GM19468 (cell line): ENCODE data around the gene MMRN2.

Source experiments
- ATAC-seq: cut with Tn5 transposase; IDR thresholded peaks from one replicate; pipeline ENCODE4 v1.9.1; 2021; ENCODE audit warnings: mild to moderate bottlenecking, moderate library complexity, moderate number of reproducible peaks; ENCODE audit not compliant: unreplicated experiment; ENCODE audit errors: extremely low read depth

Gene MMRN2

GRCh38 chr10:86970982-86971231 is 13.5 kb upstream of the MMRN2 start:
- no peak for ATAC-seq

GRCh38 chr10:86970162-86970981 is 13.0 kb upstream of the MMRN2 start:
- ATAC-seq = no peak

DNA sequence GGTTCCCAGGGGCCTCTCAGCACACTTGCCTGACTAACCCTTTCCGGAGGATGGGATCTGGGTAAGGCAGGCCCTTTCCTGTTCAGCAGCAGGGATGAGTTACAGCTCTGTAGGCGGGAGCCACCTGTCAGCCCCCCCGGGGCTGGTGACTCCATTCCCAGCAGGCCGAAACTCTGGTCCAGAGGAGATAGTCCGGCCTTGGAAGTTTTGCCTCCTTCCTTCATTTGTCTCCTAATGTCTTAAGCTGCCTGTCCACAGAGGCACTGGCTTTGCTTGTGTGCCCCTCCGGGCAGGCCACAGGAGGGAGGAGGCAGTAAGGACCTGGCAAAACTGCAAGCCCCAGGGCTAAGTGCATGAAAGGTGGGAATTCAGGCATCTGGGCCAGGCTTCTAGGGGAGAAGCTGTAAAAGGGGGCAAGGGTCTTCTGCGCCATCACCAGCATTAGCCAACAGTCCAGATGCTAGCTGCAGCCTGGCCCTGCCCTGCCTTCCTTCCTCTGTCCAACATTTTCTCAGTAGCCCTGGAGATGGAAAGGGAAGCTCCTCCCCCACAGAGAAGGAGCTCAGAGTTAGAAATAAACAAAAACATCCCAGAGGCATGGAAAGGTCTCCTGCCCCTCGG is 12.1 kb upstream of the MMRN2 start:
- ATAC-seq = no peak

GRCh38 chr10:86968994-86969355 is 11.6 kb upstream of the MMRN2 start:
- ATAC-seq = no peak

DNA sequence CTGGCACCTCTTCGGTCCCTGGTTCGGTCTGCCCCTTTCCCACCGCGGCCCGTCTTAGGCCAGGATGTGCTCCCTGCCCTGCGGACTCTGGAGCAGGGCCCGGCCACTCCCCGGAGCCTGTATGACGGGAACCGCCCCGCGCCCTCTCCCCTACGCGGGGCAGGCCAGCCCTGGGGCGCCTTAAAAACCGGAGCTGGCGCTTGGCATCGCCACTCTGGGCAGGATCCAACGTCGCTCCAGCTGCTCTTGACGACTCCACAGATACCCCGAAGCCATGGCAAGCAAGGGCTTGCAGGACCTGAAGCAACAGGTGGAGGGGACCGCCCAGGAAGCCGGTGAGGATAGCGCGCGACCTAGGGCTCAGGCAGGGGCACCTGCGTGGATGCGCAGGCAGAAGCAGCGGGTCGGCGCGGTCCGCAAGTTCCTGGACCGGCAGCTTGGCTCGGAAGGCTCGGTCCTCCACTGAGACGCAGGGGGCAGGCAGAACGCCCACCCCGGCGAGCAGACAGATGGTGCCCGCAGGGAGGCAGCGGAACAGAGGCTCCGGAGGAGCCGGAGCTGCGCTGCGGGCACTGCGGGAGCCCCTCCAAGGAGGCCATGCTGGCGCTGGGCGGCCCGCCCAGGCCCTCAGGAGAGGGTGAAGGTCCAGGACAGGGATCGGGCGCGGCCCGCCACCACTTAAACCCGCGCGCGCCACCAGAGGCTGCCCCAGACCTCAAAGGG is 11.0 kb upstream of the MMRN2 start, which contains the start of gene ADIRF:
Gene ADIRF (plus strand): TSS at position 212 of the 723 bp plus-strand sequence. CDS start 63 bp downstream, at position 275.
- no peak for ATAC-seq

GRCh38 chr10:86967481-86967941 is 10.1 kb upstream of the MMRN2 start:
- ATAC-seq = no peak

- no peak for ATAC-seq
These were observed 8.7 kb upstream of the MMRN2 start for GRCh38 chr10:86965986-86966654.

DNA sequence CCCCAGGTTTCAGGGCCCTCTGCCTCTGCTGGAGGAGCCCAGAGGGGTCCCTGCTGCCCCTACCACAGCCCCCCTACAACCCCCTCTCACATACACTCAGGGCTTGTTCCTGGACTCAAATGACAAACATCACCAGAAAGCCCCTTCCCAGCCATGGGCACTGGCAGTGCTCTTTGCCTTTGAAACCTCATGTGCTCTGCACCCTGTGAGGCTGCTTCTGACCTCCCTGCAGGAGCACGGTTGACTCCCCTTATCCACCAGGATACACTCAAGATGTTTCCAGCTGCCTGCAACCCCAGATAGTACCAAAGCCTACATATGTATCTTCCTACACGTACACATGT is 7.4 kb upstream of the MMRN2 start:
- no peak for ATAC-seq

DNA sequence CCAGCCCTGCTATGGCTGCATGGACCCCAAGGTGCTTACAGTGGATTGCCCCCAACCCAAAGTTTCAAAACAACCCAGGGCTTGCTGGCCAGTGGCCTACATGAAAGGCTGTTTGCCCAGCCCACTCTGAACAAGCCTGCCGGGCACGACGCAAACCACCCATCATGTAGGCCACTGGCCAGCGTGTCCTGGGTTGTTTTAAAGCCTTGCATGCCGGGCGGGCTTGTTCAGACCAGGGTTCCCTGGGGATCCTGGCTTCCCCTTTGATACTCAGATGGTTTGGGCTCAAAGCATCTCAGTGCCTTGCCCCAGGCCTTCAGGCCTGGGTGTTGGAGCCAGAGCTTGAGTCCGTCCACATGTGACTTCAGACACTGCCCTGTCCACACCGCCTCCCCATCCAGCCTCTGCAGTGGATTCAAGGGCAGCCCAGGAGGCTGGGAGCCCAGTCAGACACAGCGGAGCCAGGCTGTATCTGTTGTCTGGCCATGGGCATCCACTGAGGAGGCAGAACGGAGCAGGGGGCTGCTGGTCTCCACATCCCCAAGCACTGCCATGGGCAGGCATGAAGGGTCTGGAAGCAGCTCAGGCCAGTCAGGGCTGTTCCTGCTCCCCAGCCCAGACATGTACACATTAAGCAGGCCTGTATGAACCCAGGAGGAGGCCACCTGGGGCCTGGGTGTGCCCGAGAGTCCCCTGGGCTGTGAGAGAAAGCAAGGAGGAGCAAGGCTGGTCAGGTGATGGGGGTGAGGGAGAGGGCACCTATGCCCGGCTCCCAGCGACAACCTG is 6.8 kb upstream of the MMRN2 start:
- no peak for ATAC-seq

DNA sequence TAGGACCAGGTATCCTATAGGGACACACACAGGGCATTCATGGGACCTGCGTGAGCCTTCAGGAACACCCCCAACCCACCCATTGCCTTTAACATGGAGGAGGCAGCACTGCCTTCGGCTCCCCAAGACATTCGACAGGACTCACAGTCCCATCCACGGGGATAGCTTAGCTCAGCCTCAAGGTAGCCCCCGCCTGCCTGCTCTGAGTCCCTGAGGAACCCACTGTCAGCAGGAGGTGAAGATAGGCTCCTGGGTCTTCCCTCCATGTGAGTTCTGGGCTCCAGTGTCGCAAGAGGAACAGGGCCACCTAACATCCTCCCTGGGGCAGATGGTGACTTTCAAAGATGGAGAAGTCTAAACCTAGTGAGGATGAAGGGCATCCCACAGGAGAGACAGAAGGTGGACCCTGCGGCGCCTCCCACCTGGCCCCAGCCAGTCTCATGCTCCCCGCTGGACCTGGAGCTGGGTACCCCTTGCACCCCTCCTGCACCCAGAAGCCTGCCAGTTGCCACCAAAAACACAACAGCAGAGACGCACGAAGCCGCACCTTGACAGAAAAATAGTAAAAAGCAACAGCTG is 6.0 kb upstream of the MMRN2 start:
- no peak for ATAC-seq

GRCh38 chr10:86962981-86963310 is 5.5 kb upstream of the MMRN2 start:
- ATAC-seq = no peak

DNA sequence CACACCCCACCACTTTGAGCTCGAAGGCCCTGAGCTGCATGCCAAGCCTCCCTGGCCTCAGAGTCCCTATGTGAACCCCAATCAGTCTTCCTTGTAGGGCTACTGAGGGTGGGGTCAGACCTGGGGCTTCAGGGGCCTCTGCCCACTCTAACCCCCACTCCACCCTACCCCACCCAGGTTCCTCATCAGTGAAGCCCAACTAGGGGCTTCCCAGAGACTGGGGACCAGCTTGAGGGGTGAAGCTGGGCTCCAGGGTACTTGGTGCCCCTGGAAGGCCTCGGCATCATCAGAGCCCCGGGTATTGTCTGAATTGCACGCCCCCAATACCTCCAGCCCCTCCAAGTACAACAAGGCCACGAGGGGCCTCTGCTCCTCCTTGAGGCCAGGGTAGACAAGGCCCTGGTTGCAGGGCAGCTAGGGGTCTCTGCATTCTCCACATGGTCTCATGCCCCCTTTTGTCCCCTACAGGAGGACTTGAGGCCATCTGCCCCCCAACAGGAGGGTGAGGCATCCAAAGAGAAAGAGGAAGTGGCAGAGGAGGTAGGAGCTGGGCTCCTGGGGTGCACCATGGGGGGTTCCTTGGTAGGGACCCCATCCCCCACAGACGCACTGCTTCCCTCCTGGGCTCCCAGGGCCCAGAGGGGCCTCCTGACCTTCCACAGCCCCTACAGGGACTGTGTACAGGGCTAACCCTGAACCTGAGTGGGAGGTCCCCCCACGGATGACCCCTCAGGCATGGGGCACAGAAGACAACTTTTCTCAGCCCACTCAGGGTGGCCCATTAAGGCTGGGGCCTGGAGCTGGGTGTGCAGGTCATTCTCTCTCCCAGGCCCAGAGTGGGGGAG is 4.9 kb upstream of the MMRN2 start:
- ATAC-seq = no peak

DNA sequence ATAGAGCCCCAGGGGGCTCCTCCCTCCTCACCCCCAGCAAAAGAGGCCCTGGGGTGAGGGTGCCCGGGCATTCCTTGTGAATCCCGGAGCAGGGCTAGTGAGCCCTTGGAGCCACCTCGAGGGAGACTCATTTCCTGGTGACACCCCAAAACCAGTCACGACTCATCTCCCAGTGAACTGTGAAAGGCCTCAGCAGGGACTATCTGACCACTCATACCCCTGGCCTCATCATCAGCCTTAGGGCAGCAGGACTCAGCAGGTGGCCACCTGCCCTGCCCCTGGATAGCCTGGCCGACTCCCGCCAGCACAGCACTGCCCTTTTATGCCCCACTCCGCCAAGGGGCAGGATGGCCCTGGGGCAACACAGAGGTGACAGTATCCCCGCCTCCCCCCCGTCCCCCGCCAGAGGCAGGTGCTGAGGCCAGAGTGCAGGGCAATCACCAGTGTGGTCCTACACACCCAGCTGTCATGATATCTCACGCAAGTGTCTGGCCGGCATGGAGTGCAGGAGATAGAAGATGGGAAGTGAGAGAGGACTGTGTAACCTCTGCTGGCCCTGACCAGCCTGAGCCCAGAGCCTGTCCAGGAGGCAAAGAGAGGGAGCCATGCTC is 4.2 kb upstream of the MMRN2 start:
- no peak for ATAC-seq

- ATAC-seq = no peak
These were observed 3.5 kb upstream of the MMRN2 start for GRCh38 chr10:86960863-86961434.

DNA sequence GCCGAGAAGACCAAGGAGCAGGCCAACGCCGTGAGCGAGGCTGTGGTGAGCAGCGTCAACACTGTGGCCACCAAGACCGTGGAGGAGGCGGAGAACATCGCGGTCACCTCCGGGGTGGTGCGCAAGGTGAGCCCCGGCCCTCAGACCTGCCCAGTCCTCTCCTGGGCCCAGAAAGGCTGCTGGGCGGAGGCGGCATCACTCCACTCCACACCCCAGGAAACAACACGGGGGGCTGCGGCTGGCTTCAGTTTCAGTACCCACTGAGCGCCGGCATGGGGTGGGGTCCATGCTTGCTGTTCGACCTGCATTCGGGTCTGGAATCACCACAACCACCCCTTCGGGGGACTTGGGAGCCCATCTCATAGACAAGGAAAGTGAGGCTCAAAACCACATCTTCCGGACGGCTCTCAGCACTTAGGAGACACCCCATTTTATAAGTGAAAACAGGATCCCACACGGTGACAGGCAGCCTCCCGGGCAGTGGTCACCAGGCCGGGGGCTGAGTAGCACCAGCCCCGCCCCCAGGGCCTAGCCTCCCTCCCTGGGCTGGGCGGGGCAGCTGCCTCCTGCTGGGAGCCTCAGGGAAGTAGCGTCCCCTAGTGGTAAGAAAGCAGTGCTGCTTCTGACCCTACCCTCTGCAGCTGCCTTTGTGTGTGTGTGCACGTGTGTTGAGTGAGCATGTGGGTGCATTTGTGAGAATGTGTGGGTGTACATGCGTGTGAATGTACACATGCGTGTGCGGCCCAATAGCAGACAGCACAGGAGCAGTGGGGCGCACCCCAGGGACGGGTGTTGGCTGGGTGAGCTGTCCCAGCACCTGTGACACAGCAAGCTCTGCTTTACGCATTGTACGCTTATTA is 2.8 kb upstream of the MMRN2 start:
- peak; percentile 83 for ATAC-seq

GRCh38 chr10:86959737-86960002 is 2.3 kb upstream of the MMRN2 start:
- no peak for ATAC-seq

DNA sequence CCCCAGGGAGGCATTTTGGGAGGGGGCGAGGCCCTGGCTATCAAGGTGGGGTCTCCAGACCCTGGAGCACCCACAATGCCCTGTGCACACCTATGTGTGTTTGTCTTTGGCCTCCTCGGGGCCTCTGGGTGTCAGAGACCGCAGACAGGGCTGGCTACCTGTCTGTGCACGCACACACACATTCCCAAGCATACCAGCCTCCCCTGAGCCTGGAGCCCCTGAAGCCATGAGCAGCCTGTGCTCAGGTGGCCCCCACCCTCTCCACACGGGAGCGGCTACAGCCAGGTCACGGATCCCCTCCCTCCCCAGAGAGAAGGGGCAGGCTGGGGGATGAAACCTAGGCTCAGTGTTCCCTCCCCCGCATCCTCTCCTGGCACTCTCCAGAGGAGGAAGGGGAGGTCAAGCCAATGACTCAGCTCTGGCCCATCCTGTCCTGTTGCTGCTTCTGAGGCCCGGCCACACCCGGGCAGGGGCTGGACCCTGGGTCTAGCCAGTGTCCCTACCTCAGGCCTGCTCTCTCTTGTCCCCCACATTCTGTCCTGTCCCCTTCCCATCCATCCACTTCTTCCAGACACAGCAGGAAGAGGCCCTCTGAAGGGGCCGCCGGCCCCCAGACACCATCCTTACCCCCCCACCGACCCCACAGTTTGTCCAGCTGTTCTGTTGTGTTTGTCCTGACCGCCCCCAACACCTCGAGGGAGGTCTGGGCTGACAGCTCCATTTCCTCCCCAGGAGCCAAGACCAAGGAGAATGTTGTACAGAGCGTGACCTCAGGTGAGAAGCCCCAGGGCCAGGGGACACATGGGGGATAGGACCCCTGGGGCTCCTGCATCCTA is 1.7 kb upstream of the MMRN2 start:
- no peak for ATAC-seq
